ENCODE results near the gene CLECL1.

- TF ChIP-seq, protein P1, sequence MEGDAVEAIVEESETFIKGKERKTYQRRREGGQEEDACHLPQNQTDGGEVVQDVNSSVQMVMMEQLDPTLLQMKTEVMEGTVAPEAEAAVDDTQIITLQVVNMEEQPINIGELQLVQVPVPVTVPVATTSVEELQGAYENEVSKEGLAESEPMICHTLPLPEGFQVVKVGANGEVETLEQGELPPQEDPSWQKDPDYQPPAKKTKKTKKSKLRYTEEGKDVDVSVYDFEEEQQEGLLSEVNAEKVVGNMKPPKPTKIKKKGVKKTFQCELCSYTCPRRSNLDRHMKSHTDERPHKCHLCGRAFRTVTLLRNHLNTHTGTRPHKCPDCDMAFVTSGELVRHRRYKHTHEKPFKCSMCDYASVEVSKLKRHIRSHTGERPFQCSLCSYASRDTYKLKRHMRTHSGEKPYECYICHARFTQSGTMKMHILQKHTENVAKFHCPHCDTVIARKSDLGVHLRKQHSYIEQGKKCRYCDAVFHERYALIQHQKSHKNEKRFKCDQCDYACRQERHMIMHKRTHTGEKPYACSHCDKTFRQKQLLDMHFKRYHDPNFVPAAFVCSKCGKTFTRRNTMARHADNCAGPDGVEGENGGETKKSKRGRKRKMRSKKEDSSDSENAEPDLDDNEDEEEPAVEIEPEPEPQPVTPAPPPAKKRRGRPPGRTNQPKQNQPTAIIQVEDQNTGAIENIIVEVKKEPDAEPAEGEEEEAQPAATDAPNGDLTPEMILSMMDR (IDR thresholded peaks at IDR 0.05): no peak
- TF ChIP-seq POLR2AphosphoS5 (IDR thresholded peaks at IDR 0.05; ENCODE audit: insufficient read depth in 1 of 2, low read depth in 1 of 2) (peak in 1 of 2 donors; percentile 21), POLR2A (IDR thresholded peaks at IDR 0.05) (no peak)
These were observed 40.5 kb upstream of the CLECL1 start for GRCh38 chr12:9773216-9773877.

All from vagina (tissue), 2 donors.